NCI-H2081 (cell line): ENCODE results near the gene SH3BP2.

ENCODE experiments used
- DNase-seq, 2 experiments: peaks; one replicate each; lab custom pipeline; 2025; lab: John Stamatoyannopoulos, UW

Gene SH3BP2

GRCh38 chr4:2878346-2878745 lies 85.5 kb downstream of the SH3BP2 start:
- DNase-seq: no peak

GRCh38 chr4:2879026-2879425 lies 86.1 kb downstream of the SH3BP2 start:
- DNase-seq: no peak

DNA sequence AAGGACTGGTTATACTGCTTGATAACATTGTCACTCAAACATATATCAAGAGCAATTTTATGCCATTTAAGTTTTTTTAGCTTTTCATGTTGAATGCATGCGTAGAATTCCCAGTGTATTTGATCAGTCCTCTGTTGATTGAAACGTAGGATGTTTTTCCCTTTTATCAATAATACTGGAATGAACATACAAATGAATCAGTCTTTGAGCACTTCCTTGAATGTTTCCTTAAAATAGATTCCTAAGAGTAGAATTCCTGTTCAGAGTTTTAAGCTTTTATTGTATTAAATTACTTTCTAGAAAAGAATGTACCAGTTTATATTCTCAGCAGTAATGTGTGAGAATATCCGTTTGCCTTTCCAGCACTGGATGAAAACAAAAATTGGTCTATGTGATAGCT lies 88.5 kb downstream of the SH3BP2 start:
- DNase-seq: no peak

- no peak for DNase-seq
These were observed 89.5 kb downstream of the SH3BP2 start for GRCh38 chr4:2882341-2882740.

DNA sequence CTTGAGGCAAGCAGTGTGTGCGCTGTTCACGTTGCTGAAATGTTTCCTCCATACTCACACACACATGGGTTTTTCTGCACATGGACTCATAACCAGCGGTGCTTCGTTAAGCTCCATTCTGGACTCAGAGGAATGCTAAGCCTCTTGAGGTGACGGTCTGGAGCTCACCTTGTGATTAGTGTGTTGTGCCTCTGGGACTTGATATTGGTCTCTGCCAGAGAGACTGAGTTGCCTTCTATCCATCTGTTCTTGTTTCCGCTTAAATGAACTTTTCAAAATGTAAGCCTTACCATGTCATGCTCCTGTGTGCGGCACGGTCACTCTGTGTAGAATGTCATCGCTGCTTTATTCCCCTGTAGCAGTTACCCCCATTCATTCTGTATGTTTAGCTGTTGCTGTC lies 93.3 kb downstream of the SH3BP2 start:
- no peak for DNase-seq

DNA sequence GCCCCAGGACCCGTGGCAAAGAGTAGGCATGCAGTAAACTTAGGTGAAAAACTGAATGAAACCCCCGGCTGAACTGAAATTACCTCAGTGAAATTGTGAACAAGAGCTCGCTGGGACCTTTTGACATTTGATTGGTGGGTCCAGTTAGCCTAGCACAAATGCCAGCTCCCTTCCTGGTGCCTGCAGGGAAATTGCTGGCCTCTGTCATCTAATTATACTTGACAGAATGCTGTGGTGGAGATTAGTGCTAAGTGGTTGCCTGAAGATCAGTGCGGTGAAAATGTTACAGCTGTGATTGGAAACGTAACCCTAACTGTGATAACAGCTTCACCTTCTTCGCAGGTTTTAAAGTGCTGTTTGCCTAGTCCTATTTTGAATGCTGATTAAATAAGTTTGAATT lies 93.7 kb downstream of the SH3BP2 start:
- peak in 1 of 2 experiments; percentile 57 for DNase-seq

- no peak for DNase-seq
These were observed 94.5 kb downstream of the SH3BP2 start for GRCh38 chr4:2887343-2887742.

- no peak for DNase-seq
These were observed 96.0 kb downstream of the SH3BP2 start for GRCh38 chr4:2888886-2889285.
